Left colon (tissue), 2 donors: ENCODE measurements around the gene MAGI1. TPM values are rescaled to one million over a fixed set of nuclear protein-coding genes. Genes with fewer than 3 reads are reported as not detected.

Source experiments
- ATAC-seq: fragments of 200-7000 bp; cut with Tn5 transposase; one replicate; pipeline ENCODE4 v1.9.1; 2020; ENCODE audit warnings: mild to moderate bottlenecking, moderate library complexity
- DNase-seq, 2 donors: peaks; one replicate each; pipeline ENCODE4 v3.0.0-alpha.2; 2020
- intact Hi-C, 2 donors: fragments of 100-400 bp; cut with DNase I in 1 of 2; cut with micrococcal nuclease in 1 of 2; formaldehyde crosslinking; loops; one replicate each; pipeline versions ENCODE4 v1.11.2 to v1.14.0; 2022; cut with DNase I, micrococcal nuclease
- total RNA-seq, 2 donors: library from RNA; stranded (reverse); fragmentation: NEBNext Ultra II Directional; extraction: Animal tissue kit (Norgen Biotek cat#: 25700); gene quantifications; one replicate each; pipeline ENCODE4 v1.2.1, GENCODE V29; 2021
- donor health status: DM: no; HTN: no; CAD: no.
- donor health status: DM: yes; HTN: yes; CAD: no.

MAGI1 gene
- total RNA-seq, 2 donors from 2014 or later: 45.9 to 49.2 TPM

DNA sequence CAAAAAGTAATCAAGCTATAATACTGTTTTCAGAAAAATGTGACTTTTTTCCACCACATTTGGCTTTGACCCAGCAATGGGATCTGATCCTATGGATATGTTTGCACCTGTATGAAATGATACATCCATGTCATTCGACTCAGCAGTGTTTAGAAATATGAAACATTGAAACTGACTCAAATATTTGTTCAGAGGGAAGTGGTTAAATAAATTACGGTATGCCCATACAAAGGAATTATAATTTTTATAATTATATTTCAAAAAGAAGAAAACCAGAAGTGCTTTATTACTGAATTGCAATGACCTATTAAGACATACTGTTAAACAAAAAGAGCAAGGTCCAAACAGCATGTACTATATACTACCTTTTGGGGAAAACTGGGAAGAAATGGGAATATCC is 546.5 kb downstream of the MAGI1 start:
- ATAC-seq (no peak), DNase-seq (no peak)
- intact Hi-C loops: no loop called here

DNA sequence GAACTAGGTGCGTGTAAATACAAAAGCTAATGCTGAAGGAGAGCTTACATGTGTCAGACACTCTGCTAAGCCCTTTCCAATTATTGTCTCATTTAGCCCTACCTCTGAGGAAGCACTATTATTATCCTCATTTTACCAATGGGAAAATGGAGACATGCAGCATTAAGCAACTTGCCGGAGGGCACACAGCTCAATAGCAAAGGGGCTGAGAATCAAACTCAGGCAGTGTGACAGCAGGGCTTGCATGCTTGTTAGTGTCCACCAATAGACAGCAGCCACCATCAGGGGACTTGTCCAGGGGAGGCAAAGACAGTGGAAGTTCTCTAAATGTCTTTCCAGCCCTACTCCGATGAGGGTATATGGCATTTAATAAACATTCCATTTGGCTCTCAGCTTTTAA is 548.6 kb downstream of the MAGI1 start:
- intact Hi-C loops: no loop called here
- no peak for DNase-seq
- ATAC-seq: no peak

DNA sequence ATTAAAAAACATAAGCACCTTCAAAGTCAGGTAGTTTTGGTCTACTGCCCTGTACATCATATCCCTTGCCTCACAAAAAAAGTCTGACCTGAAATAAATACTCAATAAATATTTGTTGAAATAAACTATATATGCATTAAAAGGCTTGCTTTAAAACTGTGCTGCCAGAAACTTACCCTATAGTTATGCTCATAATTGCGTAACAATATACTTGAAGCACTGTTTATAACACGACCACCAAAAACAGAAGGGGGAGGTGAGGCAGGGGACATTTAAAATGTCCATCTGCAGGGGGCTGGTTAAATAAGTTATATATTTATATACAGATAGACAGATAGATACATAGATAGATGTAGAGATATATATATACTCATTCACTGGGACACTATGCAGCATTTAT is 549.5 kb downstream of the MAGI1 start:
- DNase-seq: no peak
- ATAC-seq: no peak
- intact Hi-C loops: no loop called here

DNA sequence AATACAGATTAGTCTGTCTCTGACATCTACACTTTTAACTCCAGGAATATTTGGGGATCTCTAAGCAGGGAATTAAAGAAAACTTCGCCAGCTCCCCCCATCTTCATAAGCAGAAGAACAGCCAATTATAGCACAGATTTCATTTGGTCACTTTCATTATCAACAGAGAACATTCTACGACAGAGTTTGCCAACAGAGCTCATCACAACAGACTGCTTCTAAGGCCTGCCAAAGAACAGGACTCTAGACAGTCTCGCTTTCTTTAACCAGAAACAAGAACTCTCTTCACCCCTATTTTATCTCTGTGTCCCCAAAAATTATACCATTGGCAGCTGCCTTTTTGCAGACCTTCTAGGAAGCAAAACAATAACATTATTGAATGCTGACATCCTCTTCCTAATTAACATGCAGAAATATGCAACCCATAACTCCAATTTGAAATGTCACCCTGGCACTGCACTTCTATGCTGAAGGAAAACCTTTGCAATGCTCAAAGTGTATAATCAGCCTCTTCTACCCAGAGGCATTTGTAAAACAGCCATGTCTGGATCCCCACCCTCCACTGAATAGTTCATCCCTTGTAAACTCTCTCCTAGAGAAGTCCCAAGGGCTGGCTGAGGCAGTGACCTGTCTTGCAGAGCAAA is 552.8 kb downstream of the MAGI1 start:
- no peak for ATAC-seq
- intact Hi-C loops: no loop called here
- DNase-seq: no peak

DNA sequence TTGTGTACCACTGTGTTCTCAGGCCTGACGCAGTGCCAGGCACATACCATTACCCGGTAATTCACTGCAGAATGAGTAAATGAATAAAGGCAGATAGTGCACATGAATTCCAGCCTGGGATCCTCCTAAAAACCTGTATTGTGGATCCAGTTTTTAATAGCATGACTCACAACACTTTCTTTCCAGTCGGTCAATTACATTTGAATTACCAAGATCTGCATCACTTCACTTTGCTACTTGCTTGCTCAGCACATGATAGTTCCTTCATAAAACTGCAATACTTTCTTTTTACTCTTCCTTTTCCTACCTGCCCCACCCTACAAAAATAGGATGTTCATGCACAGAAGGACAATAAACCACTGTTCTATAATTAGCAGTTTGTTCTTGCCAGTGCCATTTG is 553.8 kb downstream of the MAGI1 start:
- ATAC-seq (peak; percentile 68), DNase-seq (no peak)
- intact Hi-C loops: no loop called here

DNA sequence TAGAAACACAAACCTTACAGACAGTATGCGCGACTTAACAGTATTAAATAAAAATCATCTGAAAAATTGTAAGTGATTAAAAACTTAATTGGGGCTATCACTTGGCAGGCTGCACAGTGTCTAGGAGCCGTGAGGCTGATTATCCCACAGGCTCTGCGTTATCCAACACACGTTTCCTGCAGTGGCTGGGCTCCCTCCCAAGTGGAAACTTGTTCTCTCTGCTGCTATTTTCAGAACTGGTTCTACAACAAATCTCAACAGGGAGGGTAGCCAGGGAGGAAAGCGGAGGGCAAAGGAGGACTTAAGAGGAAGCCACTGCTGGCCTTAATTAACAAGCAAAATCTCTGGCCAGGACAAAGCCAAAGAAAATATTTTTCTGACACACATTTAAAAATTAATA is 555.2 kb downstream of the MAGI1 start:
- ATAC-seq: peak; percentile 92

DNA sequence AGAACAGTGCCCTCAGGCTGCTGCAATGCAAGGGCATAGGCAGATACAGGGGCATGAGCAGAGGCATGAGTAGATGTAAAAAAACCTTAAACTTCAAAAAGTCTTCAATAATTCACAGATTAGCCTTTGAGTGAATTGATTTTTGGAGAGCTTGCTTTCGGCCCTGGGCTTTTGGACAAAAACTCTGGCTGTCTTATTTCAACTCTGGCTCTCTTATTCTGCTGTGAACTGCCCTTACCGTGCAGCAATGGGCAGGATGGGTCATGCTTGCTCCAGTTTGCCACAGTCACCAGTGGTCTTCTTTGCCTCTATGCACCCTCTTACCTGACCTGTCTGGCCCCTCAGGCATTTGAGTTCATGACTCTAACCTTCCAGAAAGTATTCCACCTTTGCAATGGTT is 555.7 kb downstream of the MAGI1 start:
- ATAC-seq (peak; percentile 7), DNase-seq (no peak)
- intact Hi-C loops: no loop called here

More for the DNA sequence above, 555.2 kb downstream of the MAGI1 start:
- intact Hi-C loops: no loop called here
- DNase-seq: peak; percentile 41 to 48

DNA sequence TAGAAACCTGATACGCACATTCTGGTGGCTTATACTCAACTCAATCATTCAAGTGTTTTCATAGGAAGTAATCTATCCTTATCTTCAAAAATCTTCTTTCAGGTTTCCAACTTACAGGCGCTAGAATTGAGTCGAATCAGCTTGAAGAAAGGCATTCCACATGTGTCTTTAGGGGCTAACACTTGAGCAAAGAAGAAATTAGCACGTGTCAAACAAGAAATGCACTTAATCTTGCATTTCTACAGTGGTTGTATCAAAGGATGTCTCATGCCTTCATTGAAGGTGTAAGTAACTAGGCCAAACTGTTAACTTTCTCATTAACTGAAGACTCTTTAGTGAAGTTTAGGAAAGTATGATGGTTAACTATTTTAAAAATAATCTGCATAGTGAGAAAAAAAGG is 557.6 kb downstream of the MAGI1 start:
- DNase-seq (no peak), ATAC-seq (no peak)
- intact Hi-C loops: no loop called here

DNA sequence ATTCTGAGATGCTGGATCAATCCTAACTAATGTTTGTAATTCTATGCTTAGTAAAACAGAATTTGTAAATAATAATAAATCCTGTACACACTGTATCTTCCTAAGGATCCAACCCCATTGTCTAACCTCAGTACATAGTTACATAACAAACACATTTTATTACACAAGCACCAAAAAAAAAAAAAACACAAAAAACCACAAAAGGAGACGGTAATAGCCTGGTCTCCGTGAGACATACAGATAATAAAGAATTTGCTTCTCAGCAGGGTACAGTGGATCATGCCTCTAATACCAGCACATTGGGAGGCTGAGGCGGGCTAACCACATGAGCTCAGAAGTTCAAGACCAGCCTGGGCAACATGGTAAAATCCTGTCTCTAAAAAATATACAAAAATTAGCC is 558.7 kb downstream of the MAGI1 start:
- intact Hi-C loops: no loop called here
- DNase-seq (no peak), ATAC-seq (no peak)

DNA sequence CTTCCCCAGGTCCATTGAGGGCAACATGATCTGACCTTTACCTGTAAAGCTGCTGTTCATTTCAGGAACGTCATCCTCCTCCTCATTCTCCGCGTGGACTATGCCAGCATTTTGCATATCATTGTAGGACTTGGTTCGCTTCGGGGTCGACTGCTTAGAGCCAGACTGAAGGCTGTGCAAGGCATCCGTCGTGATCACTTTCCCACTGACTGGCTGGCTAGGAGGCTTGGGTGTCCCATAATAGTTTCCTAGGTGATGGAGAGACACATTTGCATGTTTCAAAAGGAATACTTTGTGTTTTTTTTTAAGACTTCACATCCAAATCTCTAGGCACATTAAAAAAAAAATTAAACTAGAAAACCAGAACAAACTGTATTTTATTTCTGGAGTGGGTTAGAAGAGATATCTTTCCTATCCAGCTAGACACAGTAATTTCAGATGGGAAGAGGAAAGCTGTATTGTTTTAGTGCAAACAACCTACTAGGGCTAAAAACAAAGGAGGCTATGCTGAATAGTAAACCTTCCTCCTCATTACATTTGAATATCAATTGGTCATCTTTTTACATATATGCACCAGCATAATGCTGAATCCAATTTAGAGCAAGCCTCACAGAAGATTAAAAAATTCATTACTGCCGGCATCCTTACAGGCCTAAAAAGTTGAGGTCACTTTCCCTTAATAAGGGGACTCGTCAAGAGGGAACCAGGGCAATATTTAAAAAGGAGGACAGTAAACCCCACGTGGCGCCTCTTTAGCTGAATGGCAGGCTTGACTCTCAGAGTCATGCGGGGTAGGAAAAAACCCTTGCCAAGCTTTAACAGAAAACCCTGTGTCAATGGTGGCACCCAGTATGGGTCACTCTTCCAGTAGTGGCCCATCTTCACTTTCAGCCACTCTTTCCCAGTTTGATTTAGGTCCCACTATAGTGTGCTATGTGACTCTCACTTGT is 559.9 kb downstream of the MAGI1 start:
- ATAC-seq (no peak), DNase-seq (no peak)
- intact Hi-C loops: no loop called here

DNA sequence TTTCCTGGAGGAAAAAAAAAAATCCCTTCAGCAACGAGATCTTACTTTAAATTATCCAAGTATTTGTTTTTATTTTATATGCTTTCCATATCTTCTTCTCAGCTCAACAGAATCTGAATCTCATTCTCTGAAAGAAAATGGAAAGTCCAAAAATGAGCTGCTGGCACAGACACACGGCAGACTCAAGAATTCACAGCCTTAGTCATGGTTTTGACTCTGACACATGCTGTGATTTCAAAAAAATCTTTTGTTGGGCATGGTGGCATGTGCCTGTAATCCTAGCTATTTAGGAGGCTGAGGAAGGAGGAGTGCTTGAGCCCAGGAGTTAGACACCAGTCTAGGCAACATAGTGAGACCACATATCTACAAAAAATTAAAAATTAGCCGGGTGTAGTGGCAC is 565.0 kb downstream of the MAGI1 start:
- DNase-seq: no peak
- intact Hi-C loops: no loop called here
- ATAC-seq: no peak

DNA sequence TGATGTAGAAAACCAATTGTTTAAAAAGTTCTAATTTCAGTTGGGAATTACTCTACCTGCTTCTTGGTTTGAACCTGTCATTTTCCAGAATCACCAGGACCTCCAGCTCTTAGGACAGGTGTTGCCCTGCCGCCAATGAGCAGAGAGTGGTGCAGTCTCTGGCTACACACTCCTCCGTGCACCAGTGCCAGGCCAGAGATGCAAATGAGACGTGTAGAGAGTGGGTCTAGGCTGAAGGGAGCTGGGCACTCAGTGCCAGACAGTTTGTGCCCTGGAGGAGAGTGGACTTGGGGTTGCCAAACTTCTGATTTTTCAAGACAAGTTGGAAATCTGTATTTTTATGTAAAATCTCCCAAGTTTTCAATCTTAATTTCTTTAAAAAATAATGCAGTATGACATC is 566.2 kb downstream of the MAGI1 start:
- DNase-seq: no peak
- intact Hi-C loops: no loop called here
- ATAC-seq: no peak

DNA sequence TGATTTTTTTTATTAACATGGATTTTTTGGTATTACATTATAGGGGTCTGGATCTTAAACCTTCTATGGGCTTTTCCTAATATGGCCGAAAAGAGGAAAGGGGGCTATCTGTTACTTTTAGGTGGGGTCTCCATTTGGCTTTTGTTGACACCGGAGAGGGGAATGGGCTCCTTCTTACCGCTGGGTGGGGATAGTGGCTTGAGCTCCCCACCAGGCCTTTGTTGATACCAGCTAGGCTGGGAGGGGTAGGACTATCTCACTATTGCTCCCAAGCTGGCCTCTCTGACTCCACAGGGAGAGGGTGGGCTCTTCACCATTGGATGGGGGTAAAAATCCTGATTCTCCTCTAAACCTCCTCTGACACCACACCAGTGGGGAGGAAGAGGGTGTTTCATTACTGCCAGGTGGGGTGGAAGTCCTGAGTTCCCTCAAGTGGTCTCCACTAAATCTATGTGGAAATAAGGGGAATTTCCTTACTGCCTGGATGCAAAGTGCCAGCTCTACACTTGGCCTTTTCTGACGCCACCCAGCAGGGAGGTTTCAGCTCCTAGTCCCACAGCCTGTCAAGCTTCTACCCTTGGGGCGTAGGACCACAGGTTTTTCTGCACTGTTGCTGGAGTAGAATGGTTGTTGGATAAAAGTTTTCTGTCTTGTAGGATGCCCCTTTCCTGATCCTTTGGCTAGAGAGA is 572.3 kb downstream of the MAGI1 start:
- DNase-seq: no peak
- intact Hi-C loops: no loop called here
- ATAC-seq: no peak

DNA sequence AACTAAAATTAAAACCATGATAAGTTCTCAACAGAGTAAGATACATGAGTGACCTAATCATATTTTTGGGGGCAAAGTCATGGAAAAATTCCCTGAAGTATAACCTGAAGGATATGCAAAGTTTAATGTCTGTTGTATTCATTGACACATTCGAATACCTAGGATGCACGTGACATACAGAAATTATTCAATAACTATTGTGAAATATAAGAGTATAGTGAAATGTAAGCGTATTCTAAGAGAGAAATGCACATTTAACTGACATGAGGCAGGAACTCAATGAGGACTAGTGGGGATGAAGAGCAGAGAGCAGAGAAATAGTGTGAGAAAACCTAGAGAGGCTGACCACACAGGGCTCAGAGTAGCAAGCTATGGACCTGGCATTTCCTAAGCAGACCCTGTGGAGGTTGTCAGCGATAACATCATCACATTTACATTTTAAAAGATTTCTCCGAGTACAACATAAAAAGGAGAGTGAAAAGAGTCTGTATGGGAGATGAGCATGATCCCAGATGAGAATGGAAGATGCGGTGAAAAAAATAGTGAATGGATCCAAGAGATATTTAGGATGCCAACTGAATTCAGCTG is 588.8 kb downstream of the MAGI1 start:
- intact Hi-C loops: loop anchor here in 1 of 2 donors (10.0 kb wide), 1 partner anchor 225 kb away; no protein-coding TSS in a partner anchor
- no peak for ATAC-seq
- no peak for DNase-seq

DNA sequence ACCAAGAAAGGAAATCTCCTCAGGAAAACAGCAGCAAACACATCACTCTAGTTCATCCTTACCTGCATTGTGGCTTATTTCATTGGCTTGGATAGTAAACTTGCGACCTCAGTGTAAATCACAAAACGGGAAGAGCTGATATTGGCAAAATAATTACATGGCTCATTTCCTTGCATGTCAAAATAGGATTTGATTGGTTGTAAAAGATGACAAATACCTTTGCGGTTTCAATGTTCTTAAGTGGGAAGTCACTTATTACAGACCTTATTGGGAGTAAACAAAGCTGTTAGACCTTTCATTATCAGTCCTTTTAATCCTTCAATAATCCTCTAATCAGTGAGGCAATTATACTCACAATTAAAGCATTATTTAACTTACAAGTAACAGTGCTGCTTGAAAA is 590.6 kb downstream of the MAGI1 start:
- intact Hi-C loops: loop anchor here in 1 of 2 donors (10.0 kb wide), 1 partner anchor 227 kb away; no protein-coding TSS in a partner anchor
- ATAC-seq (no peak), DNase-seq (no peak)

DNA sequence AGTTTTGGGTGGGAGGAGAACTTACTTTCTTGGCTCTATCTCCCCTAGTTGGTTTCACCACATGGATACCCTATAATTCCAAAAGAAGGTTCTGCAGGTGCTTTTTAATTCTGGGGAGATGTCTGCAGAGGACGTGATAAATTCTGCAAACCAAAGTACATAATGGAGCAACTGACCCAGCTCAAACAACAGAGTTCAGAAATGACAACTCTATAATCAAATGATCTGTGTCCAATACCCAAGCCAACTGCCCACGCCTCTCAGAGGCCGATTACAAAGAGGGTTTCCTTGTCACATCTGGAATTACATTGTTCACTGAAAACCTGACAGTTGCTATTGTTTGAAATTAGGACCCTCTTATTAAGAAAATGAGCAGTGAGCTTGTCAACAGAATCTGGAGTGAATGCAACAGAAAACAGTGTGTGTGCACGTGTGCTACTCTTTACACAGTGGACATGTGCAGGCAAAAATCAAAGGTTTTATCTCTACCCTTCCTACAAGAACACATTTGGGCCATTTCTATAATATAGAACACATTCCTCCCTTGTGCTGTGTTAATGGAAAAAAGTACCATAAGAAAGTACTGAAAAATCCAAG is 593.0 kb downstream of the MAGI1 start:
- intact Hi-C loops: loop anchor here in 1 of 2 donors (10.0 kb wide), 1 partner anchor 229 kb away; no protein-coding TSS in a partner anchor
- DNase-seq (no peak), ATAC-seq (no peak)

DNA sequence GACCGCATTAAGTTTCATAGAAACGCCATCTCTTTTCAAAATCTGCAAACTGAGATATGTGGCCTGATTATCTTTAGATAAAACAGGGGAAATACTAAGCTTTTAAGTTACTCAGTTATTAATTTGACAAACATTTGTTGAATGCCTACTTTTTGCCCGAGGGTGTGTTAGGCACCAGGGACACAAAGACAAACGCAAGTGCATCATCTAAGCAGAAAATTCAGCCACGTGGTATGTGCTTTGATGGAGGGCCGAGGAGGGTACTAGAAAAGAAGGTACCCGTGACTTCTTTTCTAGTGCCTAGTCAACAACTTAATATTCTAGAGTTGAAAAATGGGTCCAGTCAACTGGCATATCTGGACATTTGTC is 594.3 kb downstream of the MAGI1 start:
- ATAC-seq (no peak), DNase-seq (no peak)
- intact Hi-C loops: loop anchor here in 1 of 2 donors (10.0 kb wide), 1 partner anchor 230 kb away; no protein-coding TSS in a partner anchor

DNA sequence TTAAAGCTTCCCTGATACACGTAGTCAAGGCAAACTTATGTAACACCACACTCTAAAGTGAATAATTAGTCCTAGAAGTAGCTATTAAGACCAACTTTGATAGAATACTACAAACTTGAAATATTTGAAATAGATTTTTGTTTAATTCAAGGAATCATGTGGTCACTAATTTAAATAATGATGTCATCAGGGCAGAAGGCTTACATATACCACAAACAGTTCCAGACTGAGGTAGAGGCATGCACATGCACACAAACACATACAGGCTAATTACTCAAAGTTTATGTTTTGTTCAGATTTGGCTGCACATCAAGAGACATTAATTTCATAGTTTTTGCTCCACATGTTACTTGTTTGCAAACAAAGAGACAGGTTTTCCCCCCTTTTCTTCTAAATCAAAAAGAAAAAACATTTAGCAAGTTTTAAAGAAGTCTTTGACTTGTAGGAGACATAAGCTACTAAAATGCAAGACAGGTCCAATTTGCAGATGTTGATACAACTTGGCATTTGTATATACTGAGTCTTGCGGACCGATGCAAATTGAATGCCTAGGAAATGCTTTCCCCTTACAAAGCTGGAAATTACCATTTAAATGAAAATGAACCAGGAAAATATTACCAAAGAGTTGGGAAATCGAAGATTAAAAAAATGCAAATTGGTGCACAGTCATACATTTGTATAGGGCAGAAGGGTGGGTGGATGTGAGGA is 594.8 kb downstream of the MAGI1 start:
- intact Hi-C loops: loop anchor here in 1 of 2 donors (10.0 kb wide), 1 partner anchor 231 kb away; no protein-coding TSS in a partner anchor
- ATAC-seq: no peak
- no peak for DNase-seq
